ENCODE measurements around the gene MEI1.

DNA sequence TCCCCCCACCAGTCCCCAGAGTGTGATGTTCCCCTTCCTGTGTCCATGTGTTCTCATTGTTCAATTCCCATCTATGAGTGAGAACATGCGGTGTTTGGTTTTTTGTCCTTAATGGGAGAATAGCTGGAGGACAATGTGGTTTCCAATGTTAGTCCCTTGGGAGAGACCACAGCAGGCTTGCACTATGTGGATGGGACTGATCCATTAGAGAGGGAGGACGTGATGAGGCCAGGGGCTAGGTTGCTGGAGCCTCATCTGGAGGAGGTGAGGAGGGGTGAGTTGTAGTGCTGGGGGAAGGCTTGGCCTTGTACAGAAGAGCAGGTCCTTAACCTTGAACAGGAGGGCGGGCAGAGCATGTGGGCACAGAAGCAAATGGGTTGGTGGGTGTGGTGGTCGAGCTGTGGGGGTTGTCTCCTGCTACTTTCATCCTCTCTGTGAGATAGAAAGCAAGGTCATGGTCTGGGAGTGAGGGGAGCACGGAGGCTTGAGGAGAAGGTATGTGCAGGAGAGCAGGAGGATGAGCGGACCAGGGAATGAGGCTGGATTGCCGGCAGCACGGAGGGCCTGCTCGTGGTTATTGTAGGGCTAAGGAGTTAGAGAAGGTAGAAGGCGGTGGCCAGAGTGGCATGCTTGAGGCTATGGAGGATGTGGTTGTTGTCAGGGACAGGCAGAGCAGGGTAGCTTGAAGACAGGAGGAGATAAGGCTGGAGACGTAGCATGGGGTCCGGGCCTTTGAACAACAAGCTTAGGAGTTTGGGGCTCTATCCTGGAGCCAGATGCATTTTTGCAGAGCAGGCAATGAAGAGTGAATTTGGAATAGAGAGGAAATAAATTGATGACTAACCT is 122.4 kb downstream of the MEI1 start:
- TF ChIP-seq EZH2 (IDR thresholded peaks at IDR 0.05; ENCODE audit: low read length), result no peak
- TF ChIP-seq, protein P1, sequence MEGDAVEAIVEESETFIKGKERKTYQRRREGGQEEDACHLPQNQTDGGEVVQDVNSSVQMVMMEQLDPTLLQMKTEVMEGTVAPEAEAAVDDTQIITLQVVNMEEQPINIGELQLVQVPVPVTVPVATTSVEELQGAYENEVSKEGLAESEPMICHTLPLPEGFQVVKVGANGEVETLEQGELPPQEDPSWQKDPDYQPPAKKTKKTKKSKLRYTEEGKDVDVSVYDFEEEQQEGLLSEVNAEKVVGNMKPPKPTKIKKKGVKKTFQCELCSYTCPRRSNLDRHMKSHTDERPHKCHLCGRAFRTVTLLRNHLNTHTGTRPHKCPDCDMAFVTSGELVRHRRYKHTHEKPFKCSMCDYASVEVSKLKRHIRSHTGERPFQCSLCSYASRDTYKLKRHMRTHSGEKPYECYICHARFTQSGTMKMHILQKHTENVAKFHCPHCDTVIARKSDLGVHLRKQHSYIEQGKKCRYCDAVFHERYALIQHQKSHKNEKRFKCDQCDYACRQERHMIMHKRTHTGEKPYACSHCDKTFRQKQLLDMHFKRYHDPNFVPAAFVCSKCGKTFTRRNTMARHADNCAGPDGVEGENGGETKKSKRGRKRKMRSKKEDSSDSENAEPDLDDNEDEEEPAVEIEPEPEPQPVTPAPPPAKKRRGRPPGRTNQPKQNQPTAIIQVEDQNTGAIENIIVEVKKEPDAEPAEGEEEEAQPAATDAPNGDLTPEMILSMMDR (optimal IDR thresholded peaks at IDR 0.05 in 1 of 3, IDR thresholded peaks at IDR 0.05 in 1 of 3, conservative IDR thresholded peaks at IDR 0.05 in 1 of 3; ENCODE audit: extremely low read depth in 1 of 3, insufficient read depth in 2 of 3, low read length in 3 of 3), result no peak
